Measurements from ENCODE around the gene CBX4.

The CBX4 gene

DNA sequence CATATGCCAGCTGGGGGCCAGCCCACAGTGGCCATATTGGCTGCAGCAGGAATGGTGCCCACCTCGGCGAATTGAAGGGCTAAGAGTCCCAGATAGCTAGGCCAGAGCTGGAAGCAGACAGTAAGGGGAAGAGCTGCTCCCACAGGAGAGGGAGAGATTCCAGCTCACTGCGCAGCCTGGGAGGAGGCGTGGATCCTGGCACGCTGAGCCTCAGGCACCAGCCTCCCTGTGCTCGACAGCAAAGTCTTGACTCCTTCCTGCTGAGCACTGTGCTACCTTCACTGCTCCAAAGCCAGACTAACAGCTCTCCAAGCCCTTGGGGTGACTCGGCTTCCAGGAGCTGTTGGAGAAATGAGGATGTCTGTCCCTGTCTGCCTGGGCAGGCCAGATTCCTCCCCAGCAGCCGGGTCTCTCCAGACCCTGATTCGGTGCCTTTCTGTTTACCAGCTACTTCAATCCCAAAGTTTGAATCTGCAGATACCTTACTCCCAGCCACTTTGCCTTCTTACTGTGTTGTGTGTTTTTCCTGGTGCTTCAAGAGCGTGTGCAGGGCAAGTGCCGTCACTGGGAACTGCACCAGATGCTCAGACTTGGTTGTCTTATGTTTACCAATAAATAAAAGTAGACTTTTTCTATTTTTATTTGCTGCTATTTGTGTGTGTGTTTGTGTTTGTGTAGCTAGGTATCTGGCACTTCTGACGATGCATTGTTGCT lies 52.2 kb downstream of the CBX4 start:
- no peak for DNase-seq (ENCODE audit: low spot score)

DNA sequence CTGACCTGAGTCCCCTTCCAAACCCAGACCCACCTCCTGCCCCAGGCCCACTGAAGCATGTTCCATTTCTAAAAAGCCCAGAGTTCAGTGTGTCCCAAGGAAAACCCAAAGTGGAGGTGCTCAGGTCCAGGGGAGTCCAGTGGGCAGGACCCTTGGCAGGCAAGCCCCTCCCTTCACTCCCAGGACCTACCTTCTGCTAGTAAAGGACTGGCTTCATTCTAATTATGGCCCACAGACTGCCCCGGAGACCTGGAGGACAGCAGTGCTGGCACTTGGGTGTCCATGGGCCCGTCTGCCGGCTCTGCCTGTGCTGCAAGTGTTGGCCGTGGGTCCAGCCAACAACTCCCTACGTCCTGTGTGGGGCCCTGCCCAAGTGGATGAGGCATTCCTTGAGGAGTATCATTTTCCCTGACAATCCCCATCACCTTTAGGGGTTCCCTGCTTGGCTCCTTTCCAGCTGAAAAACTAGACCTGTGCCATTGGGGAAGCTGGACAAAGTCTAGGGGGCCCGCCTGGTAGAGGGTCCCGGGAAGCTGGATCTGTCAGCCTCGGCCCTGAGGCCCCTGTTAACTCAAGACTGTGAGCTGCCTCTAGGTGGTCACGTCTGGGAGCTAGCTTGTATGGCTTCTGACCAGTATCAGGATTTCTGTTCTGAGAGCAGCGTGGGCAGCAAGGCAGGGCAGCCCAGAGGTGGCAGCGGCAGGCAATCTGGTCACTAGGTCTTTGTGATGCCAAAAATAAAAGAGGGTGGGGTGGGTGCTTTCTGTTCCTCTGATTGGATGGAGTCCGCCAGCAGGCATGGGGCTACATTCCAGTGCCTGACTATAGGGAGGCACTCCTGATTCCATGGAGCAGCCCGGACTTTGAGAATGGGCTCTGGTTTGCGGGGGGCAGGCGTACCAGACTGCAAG lies 53.1 kb downstream of the CBX4 start:
- no peak for DNase-seq (ENCODE audit: low spot score)

DNA sequence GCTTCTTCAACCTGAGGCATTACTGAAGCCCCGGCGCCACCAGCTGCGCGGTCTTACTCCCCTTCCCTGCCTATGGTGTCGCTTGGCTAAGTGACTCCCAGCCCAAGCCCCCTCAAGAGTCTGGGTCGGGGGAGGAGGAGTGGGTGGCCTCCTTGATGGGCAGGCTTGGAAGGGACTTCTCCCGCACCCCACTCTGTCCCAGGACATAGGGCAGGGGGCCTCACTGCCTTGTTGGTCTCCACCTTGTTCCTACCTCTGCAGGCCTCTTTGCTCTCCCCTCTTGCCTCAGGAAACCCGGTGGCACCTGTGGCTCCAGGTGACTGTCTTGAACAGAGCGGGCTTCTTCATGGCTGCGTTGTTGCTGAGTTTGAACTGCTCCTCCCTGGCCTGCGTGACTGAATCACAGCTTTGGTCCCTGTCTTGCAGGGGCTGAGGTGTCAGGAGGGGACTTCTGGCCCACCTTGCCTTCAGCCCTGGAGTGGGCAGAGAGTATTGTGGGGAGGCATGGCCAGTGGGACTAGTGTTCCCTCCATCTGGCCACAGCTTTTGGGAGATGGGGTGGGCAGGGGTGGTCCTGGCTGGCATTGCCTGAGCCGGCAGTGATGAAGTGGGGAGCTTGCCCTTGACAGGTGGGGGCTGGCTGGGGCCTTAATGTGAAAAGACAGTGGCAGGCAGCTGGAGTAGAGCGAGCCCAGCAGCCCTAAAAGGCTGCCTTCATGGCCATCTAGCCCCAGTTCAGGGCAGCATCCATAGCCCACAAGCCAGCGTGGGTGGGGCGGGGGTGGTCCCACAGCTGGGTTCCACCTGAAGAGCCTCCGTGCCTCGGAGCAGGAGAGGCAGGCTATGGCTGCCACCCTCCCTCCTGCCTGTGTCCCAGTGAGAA lies 54.0 kb downstream of the CBX4 start:
- no peak for DNase-seq (ENCODE audit: low spot score)

DNA sequence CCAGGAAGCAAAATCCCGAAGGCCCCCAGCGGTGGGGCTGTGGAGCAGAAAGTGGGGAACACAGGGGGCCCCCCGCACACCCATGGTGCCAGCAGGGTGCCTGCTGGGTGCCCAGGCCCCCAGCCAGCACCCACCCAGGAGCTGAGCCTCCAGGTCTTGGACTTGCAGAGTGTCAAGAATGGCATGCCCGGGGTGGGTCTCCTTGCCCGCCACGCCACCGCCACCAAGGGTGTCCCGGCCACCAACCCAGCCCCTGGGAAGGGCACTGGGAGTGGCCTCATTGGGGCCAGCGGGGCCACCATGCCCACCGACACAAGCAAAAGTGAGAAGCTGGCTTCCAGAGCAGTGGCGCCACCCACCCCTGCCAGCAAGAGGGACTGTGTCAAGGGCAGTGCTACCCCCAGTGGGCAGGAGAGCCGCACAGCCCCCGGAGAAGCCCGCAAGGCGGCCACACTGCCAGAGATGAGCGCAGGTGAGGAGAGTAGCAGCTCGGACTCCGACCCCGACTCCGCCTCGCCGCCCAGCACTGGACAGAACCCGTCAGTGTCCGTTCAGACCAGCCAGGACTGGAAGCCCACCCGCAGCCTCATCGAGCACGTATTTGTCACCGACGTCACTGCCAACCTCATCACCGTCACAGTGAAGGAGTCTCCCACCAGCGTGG lies 54.8 kb downstream of the CBX4 start:
- DNase-seq (ENCODE audit: low spot score), result no peak

DNA sequence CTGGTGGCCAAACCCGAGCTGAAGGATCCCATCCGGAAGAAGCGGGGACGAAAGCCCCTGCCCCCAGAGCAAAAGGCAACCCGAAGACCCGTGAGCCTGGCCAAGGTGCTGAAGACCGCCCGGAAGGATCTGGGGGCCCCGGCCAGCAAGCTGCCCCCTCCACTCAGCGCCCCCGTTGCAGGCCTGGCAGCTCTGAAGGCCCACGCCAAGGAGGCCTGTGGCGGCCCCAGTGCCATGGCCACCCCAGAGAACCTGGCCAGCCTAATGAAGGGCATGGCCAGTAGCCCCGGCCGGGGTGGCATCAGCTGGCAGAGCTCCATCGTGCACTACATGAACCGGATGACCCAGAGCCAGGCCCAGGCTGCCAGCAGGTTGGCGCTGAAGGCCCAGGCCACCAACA lies 55.3 kb downstream of the CBX4 start:
- DNase-seq (ENCODE audit: low spot score), result no peak
